OCI-LY1 (cell line): ENCODE data around the gene C1QTNF1.

Experiments
- H2AFZ ChIP-seq: fragments of 200-600 bp; sonication (generic), shearing (Covaris generic); 2 replicates; pipeline ENCODE4 v1.6.0; 2014; ENCODE audit warnings: antibody characterized with exemption, mild to moderate bottlenecking, low read length
- H3F3A ChIP-seq: fragments of 200-600 bp; sonication (generic), shearing (Covaris generic); 2 replicates; pipeline ENCODE4 v1.6.0; 2014; ENCODE audit warnings: mild to moderate bottlenecking, antibody characterized with exemption, low read length, moderate library complexity; ENCODE audit not compliant: insufficient read depth
- H3K27ac ChIP-seq: fragments of 200-600 bp; sonication (generic); 2 replicates; pipeline ENCODE4 v1.5.1; 2014; ENCODE audit warnings: low read length, mixed run types, mild to moderate bottlenecking, low read depth; ENCODE audit not compliant: poor library complexity, severe bottlenecking
- H3K27me3 ChIP-seq: fragments of 200-600 bp; sonication (generic); 2 replicates; pipeline ENCODE4 v1.6.0; 2014; ENCODE audit warnings: antibody characterized with exemption, mild to moderate bottlenecking, low read length, moderate library complexity; ENCODE audit not compliant: insufficient read depth
- H3K36me3 ChIP-seq: fragments of 200-600 bp; sonication (generic); 2 replicates; pipeline ENCODE4 v1.6.1; 2014; ENCODE audit warnings: mild to moderate bottlenecking, antibody characterized with exemption, low read length, moderate library complexity, mixed read lengths; ENCODE audit not compliant: insufficient read depth
- H3K4me1 ChIP-seq: fragments of 200-600 bp; sonication (generic); 2 replicates; pipeline ENCODE4 v1.5.1; 2014; ENCODE audit warnings: mild to moderate bottlenecking, low read length, moderate library complexity; ENCODE audit not compliant: insufficient read depth, severe bottlenecking
- H3K4me2 ChIP-seq: fragments of 200-600 bp; sonication (generic), shearing (Covaris generic); 2 replicates; pipeline ENCODE4 v1.6.1; 2014; ENCODE audit warnings: low read length
- H3K4me3 ChIP-seq: fragments of 200-600 bp; sonication (generic); 2 replicates; pipeline ENCODE4 v1.5.1; 2014; ENCODE audit warnings: low read length, low read depth, mild to moderate bottlenecking, mixed read lengths; ENCODE audit not compliant: poor library complexity, severe bottlenecking
- H3K79me2 ChIP-seq: fragments of 200-600 bp; shearing (Covaris generic); 2 replicates; pipeline ENCODE4 v1.6.1; 2016; ENCODE audit warnings: mixed run types, low read length, mixed read lengths; ENCODE audit not compliant: insufficient read depth
- H3K9ac ChIP-seq: fragments of 200-600 bp; sonication (generic), shearing (Covaris generic); 2 replicates; pipeline ENCODE4 v1.6.1; 2014; ENCODE audit warnings: mild to moderate bottlenecking, low read length, mixed read lengths
- H3K9me2 ChIP-seq: fragments of 200-600 bp; sonication (generic), shearing (Covaris generic); 2 replicates; pipeline ENCODE4 v1.6.1; 2014; ENCODE audit warnings: low read depth, mild to moderate bottlenecking, low read length, mixed read lengths
- H3K9me3 ChIP-seq: fragments of 200-600 bp; shearing (Covaris generic); 2 replicates; pipeline ENCODE4 v1.6.1; 2014; ENCODE audit warnings: low read length, mixed read lengths
- H4K20me1 ChIP-seq: fragments of 200-600 bp; sonication (generic), shearing (Covaris generic); 2 replicates; pipeline ENCODE4 v1.6.0; 2016; ENCODE audit warnings: mild to moderate bottlenecking, low read length; ENCODE audit not compliant: insufficient read depth
- EZH2 ChIP-seq: fragments of 200-600 bp; sonication (generic), shearing (Covaris generic); IDR thresholded peaks from 2 replicates; pipeline ENCODE4 v1.8.0; 2017; ENCODE audit warnings: borderline replicate concordance, mixed run types, mild to moderate bottlenecking, antibody characterized with exemption, low read length, moderate library complexity, mixed read lengths
- TF ChIP-seq, protein P1 (sequence below): fragments of 200-600 bp; sonication (generic), shearing (Covaris generic); IDR thresholded peaks from 2 replicates; pipeline ENCODE4 v1.5.1; 2017; ENCODE audit warnings: mild to moderate bottlenecking, antibody characterized with exemption, low read length, moderate library complexity, mixed read lengths

The C1QTNF1 gene

DNA sequence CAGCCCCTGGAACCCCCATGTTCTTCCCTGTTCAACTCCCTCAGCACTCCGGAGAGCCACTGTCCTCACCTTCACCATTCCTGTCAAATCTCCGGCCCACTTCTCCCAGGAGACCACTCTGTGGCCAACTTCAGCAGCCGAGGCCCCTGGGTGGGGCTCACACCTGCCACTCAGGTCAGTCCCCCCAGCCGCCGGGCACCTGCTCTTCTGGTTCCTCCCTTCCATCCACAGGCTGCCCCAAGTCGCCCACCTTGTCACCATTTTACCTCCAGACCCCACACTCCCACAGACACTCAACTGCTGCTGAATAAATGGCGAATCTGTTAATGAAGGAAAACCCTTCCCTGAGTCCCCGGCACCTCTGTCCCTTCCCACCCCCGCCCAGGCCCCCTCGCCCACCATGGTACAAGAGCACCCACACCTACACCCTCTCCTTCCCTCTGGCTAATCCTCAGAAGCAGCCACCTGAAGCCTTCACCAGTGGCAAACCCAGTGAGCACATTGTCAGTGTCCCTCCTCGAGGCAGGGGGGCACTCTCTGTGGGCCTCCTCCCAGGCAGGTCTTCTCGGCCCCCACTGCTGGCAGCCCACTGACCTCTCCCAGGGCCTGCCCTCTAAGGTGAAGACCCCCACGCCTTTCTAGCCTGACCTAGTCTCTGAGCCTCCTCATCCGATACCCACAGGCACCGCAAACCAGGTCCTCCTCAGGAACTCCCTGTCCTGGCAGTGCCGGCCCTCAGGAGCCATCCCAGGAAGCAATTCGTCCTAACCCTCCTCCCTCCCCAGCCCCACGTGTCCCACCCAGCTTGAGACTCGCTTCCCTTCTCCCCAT is 22.6 kb upstream of the C1QTNF1 start:
- Histone ChIP-seq H3K27me3 (no peaks in the 10 kb centered on the region), H3K79me2 (no peaks in the 10 kb centered on the region), H4K20me1 (no peaks in the 10 kb centered on the region)

DNA sequence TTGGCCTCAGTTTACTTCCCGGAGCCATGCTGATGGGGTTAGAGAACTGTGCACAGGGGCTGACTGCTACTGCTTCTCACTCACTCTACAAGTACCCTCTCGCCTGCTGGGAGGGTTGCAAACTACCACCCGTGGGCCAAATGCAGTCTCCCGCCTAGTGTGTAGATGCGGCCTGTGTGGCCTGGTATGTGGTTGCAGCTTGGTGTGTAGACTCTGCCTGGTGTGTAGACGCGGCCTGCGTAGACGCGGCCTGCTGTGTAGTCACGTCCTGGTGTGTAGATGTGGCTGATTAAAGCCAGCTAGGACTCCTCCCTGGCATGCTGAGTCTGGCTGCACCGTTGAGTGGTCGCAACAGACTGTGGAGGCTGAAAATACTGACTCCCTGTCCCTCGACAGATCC is 21.7 kb upstream of the C1QTNF1 start:
- Histone ChIP-seq H3K36me3 (peaks cover 10% of the 10 kb centered on the region), H3F3A (no peaks in the 10 kb centered on the region), H3K4me1 (no peaks in the 10 kb centered on the region), H3K27me3 (no peaks in the 10 kb centered on the region), H3K27ac (no peak overlapping the region), H3K4me3 (no peak overlapping the region), H3K9me3 (no peaks in the 10 kb centered on the region), H3K79me2 (no peaks in the 10 kb centered on the region), H3K9ac (no peak overlapping the region), H3K4me2 (no peak overlapping the region), H2AFZ (no peak overlapping the region), H4K20me1 (no peaks in the 10 kb centered on the region), H3K9me2 (no peaks in the 10 kb centered on the region)
- TF ChIP-seq, protein P1, sequence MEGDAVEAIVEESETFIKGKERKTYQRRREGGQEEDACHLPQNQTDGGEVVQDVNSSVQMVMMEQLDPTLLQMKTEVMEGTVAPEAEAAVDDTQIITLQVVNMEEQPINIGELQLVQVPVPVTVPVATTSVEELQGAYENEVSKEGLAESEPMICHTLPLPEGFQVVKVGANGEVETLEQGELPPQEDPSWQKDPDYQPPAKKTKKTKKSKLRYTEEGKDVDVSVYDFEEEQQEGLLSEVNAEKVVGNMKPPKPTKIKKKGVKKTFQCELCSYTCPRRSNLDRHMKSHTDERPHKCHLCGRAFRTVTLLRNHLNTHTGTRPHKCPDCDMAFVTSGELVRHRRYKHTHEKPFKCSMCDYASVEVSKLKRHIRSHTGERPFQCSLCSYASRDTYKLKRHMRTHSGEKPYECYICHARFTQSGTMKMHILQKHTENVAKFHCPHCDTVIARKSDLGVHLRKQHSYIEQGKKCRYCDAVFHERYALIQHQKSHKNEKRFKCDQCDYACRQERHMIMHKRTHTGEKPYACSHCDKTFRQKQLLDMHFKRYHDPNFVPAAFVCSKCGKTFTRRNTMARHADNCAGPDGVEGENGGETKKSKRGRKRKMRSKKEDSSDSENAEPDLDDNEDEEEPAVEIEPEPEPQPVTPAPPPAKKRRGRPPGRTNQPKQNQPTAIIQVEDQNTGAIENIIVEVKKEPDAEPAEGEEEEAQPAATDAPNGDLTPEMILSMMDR = no peak
- TF ChIP-seq EZH2 = no peak

More for the DNA sequence above, 22.6 kb upstream of the C1QTNF1 start:
- no peak overlapping the region for H2AFZ ChIP-seq
- no peaks in the 10 kb centered on the region for H3F3A ChIP-seq
- H3K36me3 ChIP-seq = peaks cover 17% of the 10 kb centered on the region
- H3K4me2 ChIP-seq = no peak overlapping the region
- no peak for TF ChIP-seq EZH2
- TF ChIP-seq, protein P1 = no peak
- H3K9me3 ChIP-seq = no peaks in the 10 kb centered on the region
- no peaks in the 10 kb centered on the region for H3K9me2 ChIP-seq
- no peaks in the 10 kb centered on the region for H3K4me1 ChIP-seq
- H3K9ac ChIP-seq = no peak overlapping the region
- H3K27ac ChIP-seq = no peak overlapping the region
- H3K4me3 ChIP-seq = no peak overlapping the region

DNA sequence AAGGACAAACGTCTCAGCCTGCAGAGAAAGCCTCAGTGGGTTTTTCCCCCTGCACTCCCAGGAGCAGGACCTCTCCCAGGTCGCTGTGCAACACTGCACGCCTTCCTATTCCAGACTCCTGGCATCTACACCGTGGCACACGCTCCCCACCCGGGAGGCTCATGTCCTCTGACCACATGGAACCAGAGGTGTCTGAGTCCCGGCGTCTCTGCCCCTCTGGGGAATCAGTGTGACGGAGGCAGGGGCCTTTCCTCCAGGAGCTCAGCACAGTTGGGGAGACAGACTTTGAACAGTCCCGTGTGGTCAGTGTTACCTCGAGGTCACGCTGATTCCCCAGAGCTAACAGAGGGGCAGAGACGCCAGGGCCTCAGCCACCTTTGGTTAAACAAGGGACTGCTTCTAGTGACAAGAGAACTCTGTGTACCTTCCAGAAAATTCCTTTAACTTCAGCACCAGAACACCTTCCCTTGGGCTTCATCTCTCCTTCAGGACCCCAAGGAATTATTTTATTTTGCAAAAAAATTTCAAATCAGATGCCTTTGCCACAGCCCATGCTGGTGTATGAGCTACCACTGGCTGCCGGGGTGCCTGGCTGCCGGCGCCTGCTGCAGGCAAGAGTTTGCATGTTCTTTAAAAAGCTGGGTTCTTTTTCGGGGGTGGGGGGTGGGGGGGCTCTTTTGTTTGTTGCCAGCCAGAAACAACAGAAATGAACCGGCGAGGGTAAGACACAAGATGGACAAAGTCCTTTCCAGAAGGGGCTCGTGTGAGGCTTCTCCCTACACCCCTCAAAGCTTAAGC is 21.0 kb upstream of the C1QTNF1 start:
- no peaks in the 10 kb centered on the region for H4K20me1 ChIP-seq
- no peaks in the 10 kb centered on the region for H3K9me2 ChIP-seq
- peaks cover 6% of the 10 kb centered on the region for H3K4me1 ChIP-seq
- no peaks in the 10 kb centered on the region for H3F3A ChIP-seq
- no peak overlapping the region for H2AFZ ChIP-seq
- H3K27ac ChIP-seq = no peak overlapping the region
- no peaks in the 10 kb centered on the region for H3K9me3 ChIP-seq
- H3K4me2 ChIP-seq = no peak overlapping the region
- H3K79me2 ChIP-seq = no peaks in the 10 kb centered on the region
- TF ChIP-seq, protein P1 = no peak
- no peak for TF ChIP-seq EZH2
- no peak overlapping the region for H3K4me3 ChIP-seq
- H3K27me3 ChIP-seq = no peaks in the 10 kb centered on the region
- no peak overlapping the region for H3K9ac ChIP-seq
- H3K36me3 ChIP-seq = peaks cover 3% of the 10 kb centered on the region
